ENCODE data around the gene CCDC172.

Gene CCDC172

GRCh38 chr10:116324227-116324950 is at the start of gene CCDC172:
Gene CCDC172 (plus strand): TSS chr10:116324448. CDS start chr10:116325012, 564 bp downstream.
- DNase-seq = no peak

DNA sequence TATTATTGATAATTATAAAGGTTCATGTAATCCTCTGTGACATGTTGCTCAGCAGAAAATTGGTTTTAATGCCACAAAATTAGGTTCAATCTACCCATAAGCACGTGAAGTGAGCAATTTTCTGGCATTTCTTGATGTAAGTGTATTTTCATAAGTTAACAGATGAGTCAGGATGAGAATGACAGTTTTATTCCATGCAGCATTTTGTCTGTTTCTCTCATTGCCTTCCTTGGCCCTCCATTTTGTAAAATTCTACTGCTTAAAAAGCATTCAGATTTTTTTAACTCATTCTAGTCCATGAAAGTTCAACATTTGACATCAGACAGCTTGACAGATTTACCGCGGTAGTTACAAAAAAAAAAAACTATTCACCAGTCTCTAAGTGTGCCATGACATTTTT is 47.3 kb upstream of the CCDC172 start:
- DNase-seq = no peak

- no peak for DNase-seq
Observed at GRCh38 chr10:116278846-116279245, 45.4 kb upstream of the CCDC172 start.

DNA sequence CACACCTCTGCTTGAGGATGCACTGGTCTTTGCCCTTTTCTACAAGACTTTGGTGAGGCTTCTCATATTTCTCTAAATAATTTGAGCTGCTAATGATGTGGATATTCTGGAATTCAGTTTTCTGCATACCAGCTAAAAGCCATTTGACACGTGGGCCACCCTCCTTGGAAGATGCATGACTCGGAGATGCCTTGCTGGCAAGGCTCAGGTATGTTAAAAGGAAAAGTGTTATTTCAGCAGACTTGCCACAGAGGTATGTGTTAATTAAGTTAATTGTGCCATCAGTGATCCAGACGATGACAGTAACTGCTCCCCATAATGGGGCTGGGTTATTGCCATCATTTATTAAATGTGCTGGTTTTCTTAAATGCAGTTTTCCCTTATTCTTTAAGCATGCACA is 42.5 kb upstream of the CCDC172 start:
- no peak for DNase-seq

DNA sequence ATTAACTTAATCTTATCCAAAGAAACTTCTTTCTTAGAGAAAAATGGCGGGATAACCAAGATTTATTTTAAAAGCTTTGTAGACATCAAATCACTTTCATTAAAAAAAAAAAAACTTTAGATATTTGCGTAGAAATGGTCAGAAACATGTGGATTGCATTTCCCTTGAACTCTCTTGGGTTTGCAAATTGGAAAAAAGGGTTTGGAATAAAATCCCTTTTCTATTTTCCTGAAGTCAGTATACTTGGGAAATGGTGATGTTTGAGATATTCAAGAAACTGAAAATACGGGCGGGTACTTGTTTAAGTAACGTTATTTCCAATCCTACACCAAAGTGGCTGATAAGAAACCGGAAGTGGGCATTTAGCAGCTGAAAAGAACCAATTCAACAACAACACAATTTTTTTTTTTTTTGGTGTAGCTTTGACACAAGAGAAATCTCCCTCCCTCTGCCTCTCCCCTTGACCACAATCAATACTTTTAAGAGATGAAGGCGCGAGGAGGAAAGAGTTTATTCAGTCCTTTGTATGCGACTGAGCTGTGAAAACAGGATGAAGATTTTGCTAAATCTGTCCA is 37.5 kb upstream of the CCDC172 start:
- no peak for DNase-seq

DNA sequence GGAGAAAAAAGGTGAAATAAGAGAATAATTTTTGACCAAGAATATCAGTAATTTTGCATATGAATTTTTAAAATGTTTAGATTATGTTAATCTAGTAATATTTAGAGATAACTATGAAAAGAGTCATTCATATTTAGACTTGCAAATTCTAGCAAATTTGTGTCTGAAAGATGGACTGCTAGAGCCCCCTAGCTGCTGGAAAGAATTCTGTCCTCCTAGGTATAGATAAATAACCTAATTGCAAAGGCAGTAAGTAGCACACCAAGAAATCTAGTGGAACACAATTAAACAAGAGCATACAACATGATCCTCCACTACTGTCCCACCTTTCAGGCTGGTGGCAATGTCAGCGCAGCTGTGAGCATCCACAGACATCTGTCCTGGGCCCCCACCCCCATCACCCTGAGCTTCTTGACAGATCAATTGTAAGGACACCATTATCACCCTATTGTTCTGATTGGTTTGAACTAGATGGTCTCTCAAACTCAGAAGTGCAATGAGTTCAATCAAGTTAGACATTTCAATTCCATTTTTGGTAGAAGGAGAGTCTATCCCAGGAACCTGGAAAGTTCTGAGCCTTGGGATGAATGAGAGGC is 36.2 kb upstream of the CCDC172 start:
- peak; percentile 9 for DNase-seq

DNA sequence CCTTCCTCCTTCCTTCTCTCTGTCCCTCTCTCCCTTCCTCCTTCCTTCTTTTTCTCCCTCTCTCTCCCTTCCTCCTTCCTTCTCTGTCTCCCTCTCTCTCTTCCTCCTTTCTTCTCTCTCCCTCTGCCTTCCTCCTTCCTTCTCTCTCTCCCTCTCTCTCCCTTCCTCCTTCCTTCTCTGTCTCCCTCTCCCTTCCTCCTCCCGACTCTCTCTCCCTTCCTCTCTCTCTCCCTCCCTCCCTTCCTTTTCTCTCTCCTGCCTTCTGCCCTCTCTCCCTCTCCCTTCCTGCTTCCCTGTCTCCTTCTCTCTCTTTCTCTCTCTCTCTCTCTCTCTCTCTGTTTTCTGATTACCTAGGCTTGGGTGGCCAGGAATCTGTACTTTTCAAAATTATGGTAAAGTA is 34.6 kb upstream of the CCDC172 start:
- no peak for DNase-seq

DNA sequence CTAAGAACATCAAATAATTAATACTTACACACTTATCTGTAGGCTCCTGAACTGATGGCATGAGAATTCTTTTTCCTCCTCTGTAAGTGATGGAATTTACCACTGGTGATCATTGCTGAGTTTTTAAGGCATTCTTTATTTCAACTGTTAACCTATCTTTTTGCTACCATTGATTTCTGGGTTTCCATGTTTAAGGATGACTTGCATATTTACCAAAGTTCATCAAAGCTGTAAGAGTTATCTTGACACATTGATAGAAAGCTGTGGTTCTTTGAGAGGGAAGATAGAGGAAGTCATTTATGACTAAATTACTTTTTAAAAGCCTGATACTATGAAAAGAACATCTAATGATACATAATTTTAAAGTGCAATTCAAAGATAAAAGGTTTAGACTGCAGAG is 31.8 kb upstream of the CCDC172 start:
- no peak for DNase-seq

DNA sequence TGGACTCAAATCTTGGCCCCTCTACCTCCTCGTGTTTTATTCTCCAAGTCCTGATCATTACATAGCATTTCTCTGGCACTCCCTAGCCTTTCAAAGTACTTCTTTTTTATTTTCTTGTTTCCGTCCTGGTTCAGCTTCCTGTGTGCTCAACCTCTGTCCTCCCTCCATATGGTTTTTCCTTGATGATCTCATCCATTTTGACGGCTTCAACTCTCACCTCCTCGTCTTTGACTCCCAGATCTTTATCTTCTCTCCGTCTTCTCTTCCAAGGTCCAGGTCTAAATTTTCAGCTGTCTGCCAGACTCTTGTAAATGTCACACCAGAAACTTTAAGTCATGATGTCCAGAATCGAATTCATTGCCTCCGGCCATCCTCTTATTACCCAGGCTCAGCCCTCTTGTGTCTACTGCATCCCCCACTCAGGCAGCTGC is 27.9 kb upstream of the CCDC172 start:
- DNase-seq = no peak

DNA sequence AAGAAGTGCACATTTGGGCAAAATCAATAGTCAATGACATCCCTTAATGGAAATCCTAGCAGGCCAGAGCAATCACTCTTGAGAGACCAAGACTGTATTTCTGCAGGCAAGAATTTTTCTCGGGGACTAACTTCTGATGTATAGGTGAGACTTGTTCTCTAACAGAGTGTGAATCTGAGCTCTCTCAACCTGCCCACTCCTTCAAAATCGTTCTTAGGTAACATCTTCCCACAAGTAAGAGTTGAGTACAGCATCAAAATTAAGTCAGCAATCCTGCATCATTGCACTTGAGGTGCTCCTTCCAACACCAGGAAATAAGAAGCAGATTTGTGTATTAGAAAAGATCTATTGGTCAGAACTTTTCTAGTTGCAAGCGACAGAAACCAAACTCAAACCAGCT is 25.7 kb upstream of the CCDC172 start:
- no peak for DNase-seq

GRCh38 chr10:116300542-116300941 is 23.7 kb upstream of the CCDC172 start:
- no peak for DNase-seq

GRCh38 chr10:116304923-116305322 is 19.3 kb upstream of the CCDC172 start:
- no peak for DNase-seq

DNA sequence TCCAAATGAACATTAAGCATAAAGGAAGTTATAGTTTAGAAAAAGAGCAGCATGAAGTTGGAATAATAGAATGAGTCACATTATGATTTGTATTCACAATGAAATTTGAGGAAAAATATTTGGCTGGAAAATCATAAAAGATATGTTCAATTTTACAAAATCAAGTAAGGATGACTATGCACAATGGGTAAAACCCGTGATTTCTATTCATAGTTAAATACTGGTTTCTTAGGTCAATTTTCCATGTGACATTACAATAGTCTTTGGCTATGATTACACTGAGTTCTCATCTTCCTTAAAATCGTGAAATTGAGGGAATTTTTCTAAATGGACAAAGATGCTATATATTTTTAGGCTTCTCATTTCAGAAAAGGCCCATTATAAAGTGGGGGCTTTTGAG is 17.4 kb upstream of the CCDC172 start:
- DNase-seq = no peak

DNA sequence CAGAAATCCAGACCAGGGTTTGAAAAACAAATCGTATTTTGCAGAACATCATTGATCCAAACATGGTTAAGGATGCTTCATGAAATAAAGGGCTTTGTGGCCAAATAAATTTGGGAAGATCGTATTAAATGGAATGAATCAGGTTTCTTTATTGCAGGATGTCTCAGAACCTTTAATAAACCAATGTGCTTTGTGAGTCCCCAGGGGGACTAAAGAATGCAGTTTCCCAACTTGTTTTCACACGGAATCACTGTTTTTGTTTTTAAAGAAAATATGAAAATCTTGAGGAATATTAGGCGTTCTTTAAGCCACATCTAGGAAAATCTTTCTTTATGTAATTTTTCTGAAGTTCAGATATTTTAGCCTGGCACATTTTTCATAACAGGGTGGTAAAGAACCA is 16.8 kb upstream of the CCDC172 start:
- DNase-seq = no peak

DNA sequence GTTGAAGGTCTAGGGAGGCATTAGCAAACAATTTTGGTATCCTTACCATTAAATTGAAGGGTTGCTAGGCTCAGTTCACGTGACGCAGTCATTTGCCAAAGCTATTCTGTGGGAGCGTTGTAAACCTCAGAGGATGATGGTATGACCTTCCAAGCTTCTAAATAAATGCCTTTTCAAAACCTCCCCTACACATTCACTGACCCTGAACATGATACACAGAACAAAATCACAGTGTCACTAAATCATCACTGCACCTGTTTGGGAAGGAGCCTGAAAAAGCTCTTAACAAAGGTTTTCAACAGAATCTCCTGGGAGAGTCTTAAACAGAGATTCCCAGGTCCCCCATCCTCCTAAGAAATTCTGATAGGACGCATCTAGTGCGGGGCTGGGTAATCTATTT is 13.2 kb upstream of the CCDC172 start:
- no peak for DNase-seq

- no peak for DNase-seq
Observed at GRCh38 chr10:116311706-116312490, 12.3 kb upstream of the CCDC172 start.

DNA sequence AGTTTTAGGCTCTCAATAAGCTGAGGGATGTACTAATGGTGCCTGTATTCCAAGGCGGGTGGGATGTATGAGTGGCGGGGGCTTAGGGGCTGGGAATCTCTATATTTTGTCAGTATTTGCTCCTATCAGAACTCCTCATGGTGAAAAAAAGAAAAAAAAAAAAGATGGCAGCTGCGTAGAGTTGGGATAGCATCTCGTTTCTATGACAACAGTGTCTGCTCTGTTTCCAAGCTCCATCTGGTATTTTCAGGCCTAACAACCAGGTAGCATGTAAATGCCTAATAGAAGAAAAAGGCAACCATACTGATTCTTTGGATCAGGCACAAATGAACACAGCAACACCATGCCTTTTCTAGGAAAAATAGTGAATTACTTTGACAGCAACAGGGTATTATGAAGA is 11.7 kb upstream of the CCDC172 start:
- no peak for DNase-seq

DNA sequence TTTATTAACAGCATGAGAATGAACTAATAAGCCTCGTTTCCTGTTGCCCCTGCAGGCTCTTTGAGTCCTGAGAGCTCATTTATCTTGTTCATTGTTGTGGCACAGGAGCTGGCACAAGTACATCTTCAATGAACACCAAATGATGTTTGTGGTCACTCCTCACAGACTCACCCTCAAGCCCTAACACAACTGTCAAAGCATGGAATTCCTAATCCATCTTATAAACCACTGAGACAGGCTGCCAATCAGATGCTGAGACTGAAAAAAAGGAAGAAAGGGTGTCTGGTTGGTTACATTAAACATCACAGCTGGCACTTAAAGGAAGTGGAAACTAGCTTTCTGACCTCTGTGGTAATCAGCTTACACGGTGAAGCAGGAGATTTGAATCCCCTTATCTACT is 7.7 kb upstream of the CCDC172 start:
- DNase-seq = no peak

DNA sequence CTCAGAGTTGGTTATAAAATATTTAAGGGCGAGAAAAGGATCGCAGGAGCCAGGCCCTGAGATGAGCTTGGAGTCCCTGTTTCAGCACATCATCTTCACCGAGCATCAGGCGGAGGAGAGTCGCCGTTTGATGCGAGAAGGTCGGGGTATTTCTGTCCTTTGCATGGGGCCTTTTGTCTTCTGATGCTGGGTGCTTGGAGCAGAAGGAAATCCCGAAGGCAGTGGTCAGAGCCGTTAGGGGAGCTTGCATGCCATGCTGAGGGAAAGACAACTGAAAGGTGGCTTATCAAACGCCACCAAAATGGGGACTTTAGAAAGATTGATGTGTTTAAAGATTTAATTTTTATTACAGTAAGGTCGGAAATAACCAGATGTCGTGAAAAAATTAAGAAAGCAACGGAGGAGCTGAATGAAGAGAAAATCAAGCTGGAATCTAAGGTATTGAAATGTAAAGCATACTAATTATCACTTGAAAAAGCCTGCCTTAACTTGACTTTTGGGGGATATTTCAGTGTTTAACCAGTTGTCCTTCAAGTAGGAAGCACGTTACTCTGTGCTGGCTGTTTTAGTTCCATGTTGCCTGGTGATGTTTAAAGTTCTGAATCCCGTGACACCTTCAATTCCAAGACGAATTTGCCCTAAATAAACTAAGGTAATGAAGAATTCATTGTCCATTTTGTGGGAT is 845 bp downstream of the CCDC172 start:
- no peak for DNase-seq

DNA sequence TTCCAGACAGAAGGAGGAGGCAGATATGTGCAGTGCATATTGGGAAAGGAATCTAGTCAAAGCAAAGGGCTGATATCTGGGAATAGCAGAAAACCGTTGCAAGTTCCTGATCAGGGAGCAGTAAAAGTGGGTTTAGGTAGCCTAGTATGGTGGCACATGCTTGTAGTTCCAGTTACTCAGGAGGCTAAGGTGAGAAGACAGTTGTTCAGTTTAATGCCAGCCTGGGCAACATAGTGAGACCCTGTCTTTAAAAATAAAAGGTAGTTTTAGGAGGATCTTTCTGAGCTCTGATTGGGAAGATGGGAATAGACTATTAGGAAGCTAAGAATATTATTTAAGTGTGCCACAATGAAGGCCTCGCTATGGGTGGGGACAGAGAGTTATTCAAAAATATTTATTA is 1.7 kb downstream of the CCDC172 start:
- DNase-seq = no peak

GRCh38 chr10:116329153-116329552 is 4.9 kb downstream of the CCDC172 start:
- no peak for DNase-seq

- no peak for DNase-seq
Observed at GRCh38 chr10:116331815-116332214, 7.6 kb downstream of the CCDC172 start.

- DNase-seq = no peak
Observed at GRCh38 chr10:116336866-116337265, 12.6 kb downstream of the CCDC172 start.
